ENCODE measurements around the gene DDX54. TPM values are rescaled to one million over a fixed set of nuclear protein-coding genes. Genes with fewer than 3 reads are reported as not detected.
"Not testable (repeated sequence)": the region's sequence is repeated elsewhere in the genome, so short reads cannot be mapped to it uniquely, and the experiment has no call there.

Gene DDX54
- total RNA-seq, 2 donors from 2014 or later = 42.0 to 56.9 TPM

DNA sequence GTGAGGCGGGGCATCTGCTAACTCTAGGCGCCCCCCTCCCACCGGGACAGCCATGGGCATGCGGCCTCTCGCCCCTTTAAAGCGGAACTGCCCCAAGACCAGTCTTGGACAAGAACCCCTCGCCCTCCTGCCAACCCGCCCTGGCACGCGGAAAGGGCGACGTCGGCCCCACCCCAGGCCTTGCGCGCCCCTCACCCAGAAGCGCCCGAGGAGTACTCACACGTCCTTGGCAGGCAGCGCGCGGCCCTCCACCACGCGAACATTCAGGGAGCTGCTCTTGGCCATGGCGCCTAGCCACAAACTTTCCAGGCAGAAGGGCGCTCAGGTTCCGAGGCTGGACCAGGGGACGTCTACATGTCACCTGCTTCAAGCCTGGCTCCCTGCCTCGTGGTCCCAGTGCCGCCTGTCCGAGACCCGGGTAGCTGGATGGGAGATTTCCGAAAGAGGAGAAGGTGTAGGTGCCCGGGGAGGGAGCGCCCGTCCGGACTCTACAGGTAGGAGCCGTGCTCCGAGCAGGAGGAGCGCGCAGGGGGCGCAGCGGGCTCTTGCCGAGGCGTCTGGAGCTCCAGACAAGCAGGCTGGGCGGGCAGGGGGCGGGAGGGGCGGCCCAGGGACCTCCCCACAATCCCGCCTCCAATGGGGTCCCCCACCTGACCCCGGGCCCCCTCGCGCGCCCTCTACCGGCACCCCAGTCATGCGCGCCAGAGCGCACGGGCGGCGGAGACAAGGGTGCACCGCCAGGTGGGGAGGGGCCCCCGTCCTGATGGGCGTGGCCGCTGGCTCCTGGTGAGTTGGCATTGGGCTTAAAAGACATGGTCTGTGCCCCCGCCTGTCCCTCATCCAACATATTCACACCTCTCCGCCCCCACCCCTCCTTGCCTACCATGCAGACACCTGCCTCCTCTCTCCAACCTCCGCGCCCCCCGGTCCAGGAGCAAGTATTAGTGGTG is 49.8 kb downstream of the DDX54 start, which contains the start of gene RASAL1:
RASAL1 (minus strand) TSS at position 584 of the 950 bp plus-strand sequence; CDS start at position 285, 299 bp downstream.
- DNase-seq (peak; percentile 84 to 89), ATAC-seq (peak; percentile 81)
- intact Hi-C loops (cut with DNase I, micrococcal nuclease) = no loop called here

DNA sequence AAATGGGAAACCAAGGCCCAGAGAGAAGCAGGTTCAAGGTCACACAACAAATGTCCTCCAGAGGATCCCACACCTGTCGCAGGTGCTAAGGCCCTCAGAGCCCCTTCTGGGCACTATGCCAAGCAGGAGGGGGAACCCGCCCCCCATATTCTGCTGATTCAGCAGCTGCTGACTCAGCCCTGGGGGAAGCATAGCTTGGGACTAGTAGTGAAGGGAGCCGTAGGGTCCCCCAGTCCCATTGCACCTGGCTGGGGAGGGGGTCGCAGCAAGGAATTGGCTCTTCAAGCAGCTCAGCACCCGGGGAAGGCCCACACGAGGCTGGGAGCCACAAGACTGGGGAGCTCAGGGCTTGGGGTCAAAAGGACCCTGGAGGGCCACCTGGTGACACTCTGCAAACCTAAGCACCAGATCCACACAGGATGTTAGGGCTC is 50.7 kb downstream of the DDX54 start:
- intact Hi-C loops (cut with DNase I, micrococcal nuclease) = no loop called here
- no peak for DNase-seq
- ATAC-seq = no peak

DNA sequence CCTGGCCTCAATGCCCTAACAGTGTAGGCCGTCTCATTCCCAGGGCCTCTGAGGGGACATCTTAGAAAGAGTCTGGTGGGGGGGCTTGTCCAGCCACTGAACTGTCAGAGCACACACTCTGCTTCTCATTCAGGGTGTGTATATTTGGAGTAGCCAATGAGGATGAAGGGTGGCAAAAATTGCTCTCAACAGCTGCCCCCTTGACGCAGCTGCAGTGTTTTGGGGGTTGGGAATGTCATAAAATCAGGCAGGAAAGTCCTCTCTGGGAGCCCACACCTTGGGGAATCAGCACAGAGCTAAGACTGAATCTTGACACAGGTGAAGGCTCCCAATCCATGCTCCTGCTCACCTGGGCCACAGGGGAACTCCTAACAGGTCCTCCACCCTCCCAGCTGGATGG is 51.2 kb downstream of the DDX54 start:
- DNase-seq (no peak), ATAC-seq (no peak)
- intact Hi-C loops (cut with DNase I, micrococcal nuclease) = no loop called here

DNA sequence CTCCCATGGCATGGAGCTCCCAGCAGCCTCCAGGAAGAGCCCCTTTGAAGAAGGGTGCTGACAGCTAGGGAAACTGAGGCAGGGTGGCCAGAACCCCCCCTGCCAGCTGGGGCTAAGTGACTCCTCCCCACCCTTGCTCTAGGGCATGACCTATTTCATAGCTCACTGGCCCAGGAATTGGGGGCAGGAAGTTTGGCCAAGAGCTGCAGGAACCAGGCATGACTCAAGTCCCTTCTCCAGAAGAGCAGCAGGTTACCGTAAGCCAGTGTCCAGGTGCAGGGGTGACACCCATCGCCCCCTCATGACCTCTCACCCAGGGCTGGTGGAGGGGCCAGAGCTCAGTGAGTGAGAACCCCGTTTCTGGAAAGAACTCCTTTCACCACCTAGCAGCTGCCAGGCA is 51.6 kb downstream of the DDX54 start:
- ATAC-seq (no peak), DNase-seq (no peak)
- intact Hi-C loops (cut with DNase I, micrococcal nuclease) = no loop called here

DNA sequence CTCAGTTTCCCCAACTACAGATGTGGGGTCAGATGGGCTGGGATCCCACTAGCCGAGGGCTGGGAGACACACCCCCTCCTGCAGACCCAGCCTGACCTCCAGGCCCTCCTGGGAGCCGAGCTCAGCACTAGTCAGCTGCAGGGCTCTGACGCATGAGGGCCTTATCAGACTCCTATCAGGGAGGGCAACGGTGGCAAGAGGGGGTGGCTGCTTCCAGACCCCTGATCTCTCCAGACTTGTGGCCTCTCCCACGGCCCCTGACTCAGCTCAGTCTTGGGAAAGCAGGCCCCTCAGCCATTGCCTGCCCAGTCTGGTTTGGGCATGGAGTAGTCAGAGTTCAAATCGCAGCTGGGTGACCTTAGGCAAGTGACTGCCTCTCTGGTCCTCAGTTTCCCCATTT is 52.2 kb downstream of the DDX54 start:
- DNase-seq (no peak), ATAC-seq (no peak)
- intact Hi-C loops (cut with DNase I, micrococcal nuclease) = no loop called here

DNA sequence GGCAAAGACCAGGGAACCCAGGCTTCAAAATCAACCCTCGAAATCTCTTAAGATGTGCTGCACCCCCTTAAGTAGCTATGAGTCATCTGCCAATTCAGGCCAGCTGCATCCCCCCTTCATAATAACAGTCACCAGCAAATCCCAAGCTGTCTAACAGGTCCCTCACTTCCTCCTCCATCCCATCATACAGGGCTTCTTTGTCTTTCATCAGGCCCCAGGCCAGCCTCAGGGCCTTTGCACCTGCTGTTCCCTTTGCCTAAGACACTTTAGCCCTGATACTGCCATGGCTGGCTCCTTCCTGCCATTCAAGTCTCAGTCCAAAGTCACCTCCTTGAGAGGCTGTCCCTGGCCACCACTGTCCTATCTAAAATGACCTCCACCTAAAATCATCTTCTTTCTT is 53.7 kb downstream of the DDX54 start:
- ATAC-seq (no peak), DNase-seq (no peak)
- intact Hi-C loops (cut with DNase I, micrococcal nuclease) = no loop called here

DNA sequence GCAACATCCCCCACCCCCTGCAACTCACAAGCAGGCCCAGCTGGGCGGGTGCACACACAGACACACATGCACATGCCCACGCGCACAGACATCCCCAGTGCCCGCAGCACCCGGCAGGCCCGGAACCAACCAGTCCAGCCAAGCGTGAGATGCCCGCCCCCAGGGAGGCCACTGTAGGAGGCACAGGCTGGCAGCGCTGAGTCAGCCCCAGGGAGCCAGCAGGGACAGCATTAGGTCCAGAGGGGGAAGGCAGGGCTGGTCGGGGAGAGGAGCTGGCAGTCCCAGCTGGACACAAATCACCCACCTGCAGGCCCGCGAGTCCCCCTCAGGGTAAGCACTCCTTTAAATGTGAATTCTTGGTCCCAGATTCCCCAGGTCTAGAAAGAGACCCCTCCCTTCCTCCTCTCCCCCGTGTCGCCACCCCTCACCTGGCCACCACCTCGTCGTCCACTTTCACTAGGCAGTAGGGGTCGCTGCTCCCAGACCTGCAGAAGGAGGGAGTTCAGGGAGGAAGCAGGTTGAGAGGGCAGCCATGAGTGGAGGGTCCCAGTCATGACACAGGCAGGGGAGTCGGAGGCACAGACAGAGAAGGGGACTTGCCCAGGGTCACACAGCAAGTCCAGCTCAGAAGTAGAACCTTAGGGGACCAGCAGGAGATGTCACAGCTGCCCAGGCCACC is 54.7 kb downstream of the DDX54 start:
- DNase-seq (no peak), ATAC-seq (no peak)
- intact Hi-C loops (cut with DNase I, micrococcal nuclease) = no loop called here

DNA sequence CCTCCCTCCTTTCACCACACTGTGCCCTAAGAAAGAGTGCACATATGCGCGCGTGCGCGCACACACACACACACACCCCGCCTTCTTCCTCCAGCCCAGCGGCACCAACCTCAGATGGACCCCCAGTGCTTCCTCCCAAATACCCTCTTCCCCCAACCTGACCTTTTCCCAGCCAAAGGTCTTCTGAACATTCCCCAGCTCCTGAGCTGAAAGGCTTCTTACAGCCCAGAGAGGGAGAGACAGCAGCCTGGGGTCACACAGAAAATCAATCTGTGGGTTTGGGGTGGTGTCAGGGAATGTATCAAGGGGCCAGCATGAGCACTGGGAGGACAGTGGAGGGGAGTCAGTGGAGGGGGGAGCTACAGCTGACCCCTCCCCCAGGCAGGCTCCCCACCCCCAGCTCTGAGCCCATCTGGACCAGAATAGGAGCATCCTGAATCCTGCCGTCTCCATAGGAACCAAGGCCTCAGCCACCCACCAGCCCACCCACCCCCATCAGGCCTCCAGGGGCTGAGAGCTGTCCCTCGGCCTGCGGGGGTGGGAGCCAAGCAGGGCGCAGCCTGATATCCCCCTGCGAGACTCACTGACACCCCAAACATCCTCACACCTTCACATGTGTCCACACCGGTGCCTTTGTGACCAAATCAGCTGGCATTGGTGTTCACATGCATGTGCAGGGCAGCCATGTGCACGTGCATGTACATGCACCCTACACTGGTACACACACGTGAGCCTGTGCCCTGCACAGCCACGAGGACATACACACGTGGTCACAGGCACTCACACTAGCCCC is 55.4 kb downstream of the DDX54 start:
- ATAC-seq = no peak

DNA sequence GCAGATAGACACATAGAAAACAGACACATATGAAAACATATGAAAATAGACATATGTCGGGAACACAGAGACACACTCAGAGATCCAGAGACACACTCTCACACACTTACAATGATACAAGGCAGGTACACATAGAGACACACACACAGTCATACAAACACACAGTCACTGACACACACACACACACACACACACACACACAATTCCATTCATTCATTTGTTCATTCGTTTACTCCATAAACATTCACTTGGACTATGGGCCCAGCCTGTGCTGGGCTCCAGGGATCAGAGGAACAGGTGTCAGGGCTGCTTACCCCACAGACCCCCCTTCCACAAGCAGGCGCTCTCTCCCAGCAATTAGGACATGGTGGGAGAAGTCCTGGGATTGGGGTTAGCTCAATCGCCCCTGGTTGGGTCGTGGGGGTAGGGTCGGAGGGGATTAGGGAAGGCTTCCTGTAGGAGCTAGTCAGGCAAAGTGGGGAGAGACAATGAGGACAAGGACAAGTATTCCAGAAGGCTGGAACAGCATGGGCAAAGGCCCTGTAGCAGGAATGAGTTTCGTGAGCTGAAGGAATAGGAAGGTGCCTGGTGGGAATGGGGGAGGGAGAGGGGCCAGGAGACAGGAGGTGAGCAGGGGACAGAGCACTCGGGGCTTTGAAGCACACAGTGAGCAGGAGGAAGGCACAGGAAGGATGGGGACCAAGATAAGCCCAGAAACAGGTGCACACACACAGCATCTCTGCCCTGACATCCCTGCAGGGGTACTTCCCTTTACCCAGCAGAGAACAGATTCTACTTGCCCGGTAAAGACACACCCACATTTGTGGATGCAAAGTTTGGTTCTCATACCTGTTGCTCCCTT is 56.2 kb downstream of the DDX54 start:
- no peak for DNase-seq
- intact Hi-C loops (cut with DNase I, micrococcal nuclease) = no loop called here
- no peak for ATAC-seq

More for the DNA sequence above, 55.4 kb downstream of the DDX54 start:
- DNase-seq = no peak
- intact Hi-C loops (cut with DNase I, micrococcal nuclease) = no loop called here

DNA sequence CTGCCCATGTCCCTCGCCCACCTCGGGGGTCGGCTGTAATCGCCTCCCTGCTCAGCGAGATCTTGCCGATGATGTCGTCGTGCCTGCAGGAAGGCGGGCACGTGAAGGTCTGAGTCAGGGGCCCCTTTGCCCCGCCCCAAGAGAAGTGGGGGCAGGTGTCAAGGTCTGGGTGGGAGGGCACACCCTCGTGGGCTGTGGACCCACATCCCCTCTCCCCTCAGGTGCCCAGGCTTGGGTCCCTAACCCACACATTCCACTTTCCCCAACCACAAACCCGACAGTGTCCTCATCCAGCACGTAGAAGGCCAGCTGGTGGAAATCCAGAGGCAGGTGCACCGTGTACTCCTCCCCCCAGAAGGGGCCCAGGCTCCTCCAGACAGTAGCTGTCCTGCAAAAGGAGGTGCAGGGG is 57.5 kb downstream of the DDX54 start:
- DNase-seq (no peak), ATAC-seq (no peak)
- intact Hi-C loops (cut with DNase I, micrococcal nuclease) = no loop called here

DNA sequence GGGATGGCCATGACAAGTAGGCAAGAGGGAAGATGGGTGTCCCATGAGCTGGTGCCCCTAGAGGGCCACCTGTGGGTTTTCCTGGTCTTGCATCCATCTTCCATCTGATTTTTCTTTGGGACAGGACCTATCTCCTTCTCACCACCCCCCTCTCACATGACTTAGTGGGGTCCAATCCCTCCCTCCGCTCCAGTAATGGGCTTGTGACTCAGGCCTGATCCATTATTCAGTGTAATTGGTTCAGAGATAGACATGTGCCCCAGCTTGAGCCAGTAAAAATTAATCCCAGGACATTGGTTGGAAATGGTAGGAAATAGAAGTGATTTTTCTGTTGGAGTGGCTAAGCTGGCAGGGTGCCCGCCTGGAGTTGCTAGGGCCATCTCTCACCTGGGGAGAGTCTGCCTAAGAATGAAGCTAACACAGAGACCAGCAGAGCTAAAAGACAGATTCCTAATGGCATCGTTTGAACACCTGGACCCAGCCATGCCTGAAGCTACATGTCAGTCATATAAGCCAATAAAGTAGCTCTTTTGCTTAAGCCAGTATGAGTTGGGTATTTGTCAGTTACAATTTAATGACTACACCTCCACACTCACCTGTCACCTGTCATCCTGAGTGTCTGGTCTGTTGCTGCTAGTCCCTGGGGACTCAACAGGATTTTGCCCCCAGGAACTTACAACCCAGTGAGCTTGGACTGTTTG is 64.5 kb downstream of the DDX54 start:
- intact Hi-C loops (cut with DNase I, micrococcal nuclease) = no loop called here
- DNase-seq (no peak), ATAC-seq (no peak)

DNA sequence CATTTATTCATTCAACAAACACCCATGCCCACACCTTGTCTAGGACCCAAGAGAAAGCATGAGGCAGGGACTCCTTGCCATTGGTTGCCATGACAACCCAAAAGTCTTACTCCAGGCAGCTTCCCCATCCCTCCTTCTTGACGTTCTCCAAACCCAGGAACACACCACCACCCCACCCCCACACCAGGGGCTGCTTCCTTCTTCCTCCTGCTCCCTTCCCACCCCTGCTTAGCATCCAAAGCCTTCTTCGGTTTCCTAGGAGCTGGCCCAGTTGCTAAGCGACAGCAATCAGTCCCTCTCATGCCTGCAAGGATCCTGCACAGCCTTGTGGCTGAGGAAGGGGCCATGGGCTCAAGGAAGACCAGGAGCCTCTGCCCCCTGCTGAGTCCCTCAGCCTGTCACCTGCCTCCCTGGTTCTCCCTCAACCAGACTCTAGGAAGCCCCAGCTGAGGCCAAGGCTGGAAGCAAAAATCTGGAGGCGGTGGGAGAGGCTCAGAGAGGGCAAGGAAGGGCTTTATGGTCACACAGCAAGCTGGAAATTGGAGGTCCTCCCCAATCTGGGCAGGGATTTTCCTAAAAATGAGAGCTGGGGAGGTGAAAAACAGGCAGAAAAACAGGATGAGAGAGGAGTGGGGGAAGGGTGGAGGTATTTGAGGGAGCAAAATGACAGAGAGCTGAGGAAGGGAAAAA is 65.2 kb downstream of the DDX54 start:
- DNase-seq (no peak), ATAC-seq (no peak)
- intact Hi-C loops (cut with DNase I, micrococcal nuclease) = no loop called here

DNA sequence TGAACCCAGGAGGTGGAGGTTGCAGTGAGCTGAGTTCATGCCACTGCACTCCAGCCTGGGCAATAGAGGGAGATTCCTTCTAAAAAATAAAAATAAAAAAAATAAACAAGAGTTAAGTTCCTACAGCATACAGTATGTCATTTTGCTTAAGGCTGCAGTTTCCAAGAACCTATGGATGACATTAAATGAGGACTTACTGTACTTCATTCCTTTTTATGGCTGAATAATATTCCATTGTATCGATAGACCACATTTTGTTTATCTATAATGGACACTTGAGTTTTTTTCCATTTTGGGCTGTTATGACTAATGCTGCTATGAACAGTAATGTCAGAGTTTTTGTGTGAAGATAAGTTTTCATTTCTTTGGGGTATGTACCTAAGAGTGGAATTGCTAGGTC is 67.1 kb downstream of the DDX54 start:
- no peak for DNase-seq
- intact Hi-C loops (cut with DNase I, micrococcal nuclease) = no loop called here
- no peak for ATAC-seq

DNA sequence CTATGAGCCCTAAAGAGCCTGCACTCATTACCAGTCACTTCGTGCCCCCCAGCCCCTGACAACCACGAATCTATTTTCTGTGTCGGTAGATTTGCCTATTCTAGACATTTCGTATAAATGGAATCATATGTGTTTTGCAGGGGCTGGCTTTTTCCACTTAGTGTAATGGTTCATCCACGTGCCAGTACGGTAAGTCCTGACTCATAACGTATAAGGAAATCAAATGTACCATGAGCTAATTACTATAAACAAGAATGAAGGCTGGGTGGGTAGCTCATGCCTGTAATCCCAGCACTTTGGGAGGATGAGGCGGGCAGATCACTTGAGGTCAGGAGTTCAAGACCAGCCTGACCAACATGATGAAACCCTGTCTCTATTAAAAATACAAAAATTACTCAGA is 67.6 kb downstream of the DDX54 start:
- DNase-seq; intact Hi-C loops (cut with DNase I, micrococcal nuclease); ATAC-seq: not testable (repeated sequence)

DNA sequence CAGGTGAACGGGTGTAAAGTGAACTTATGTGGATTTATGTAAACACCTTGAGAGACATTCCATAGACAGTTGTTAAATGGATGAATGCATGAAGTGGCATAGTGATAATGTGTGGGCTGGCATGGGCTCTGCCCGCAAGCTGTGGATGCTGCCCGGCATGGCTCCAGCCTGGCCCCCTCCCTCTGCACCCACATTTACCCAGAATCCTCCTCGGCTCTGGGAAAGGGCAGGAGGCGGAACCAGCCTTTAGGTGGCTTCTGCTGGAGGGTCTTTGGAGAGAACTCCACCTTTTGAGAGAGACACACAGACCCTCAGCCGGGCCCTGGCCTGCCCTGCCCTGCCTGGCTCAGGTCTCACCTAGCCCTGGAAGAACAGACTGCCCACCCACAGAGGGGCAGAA is 68.4 kb downstream of the DDX54 start:
- DNase-seq = no peak
- intact Hi-C loops (cut with DNase I, micrococcal nuclease) = no loop called here
- ATAC-seq = peak; percentile 6

DNA sequence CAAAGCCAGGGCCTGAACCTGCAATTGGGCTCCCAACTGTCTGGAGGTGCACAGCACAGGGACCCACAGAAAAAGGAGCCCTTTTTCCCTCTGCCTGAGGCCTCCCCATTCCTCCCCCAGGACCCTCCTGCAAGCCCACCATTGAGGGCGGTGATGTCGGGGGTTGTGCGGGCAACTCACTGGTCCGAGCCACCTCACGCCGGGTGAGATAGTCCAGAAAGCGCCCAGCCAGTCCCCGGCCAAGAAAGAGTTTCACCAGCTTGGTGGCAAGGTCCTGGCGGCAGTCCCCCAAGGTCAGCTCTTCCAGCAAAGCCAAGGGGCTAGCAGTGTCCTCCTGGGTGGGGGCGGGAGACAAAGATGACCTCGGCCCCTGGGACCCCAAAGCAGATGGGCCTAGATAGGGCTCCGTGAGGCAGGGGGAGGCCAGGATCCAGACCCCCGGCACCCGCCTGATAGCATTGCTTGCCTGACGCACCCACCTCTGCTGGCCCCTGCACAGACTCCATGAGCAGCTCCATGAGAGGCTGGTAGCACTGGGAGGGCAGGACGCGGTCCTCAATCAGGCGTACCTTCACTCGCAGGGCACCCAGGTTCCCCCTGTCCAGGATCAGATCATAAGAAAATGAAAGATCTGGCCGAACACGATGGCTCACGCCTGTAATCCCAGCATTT is 69.7 kb downstream of the DDX54 start:
- DNase-seq = no peak
- no peak for ATAC-seq
- intact Hi-C loops (cut with DNase I, micrococcal nuclease) = no loop called here
